SIG-M5 treated with dmso at 0.1 percent for 504 hours (cell line): ENCODE data around the gene NRP1.
A peak's percentile ranks its signal among the peaks of the same experiment; 100 is the strongest.
"Not testable (repeated sequence)": the region's sequence is repeated elsewhere in the genome, so short reads cannot be mapped to it uniquely, and the experiment has no call there.

Experiments used
- DNase-seq: peaks from one replicate; lab custom pipeline; 2025; ENCODE audit not compliant: unreplicated experiment; lab: John Stamatoyannopoulos, UW

NRP1 gene

GRCh38 chr10:33154590-33154989, 179.9 kb downstream of the NRP1 start:
- DNase-seq, result no peak

- no peak for DNase-seq
Observed at GRCh38 chr10:33153968-33154327, 180.5 kb downstream of the NRP1 start.

GRCh38 chr10:33153251-33153967, 181.1 kb downstream of the NRP1 start:
- DNase-seq, result no peak

- DNase-seq, result no peak
Observed at GRCh38 chr10:33152750-33153149, 181.7 kb downstream of the NRP1 start.

- DNase-seq, result no peak
Observed at GRCh38 chr10:33152146-33152545, 182.3 kb downstream of the NRP1 start.

GRCh38 chr10:33151344-33151864, 183.1 kb downstream of the NRP1 start:
- no peak for DNase-seq

- peak; percentile 27 for DNase-seq
Observed at GRCh38 chr10:33150889-33151288, 183.6 kb downstream of the NRP1 start.

- no peak for DNase-seq
Observed at GRCh38 chr10:33150146-33150545, 184.3 kb downstream of the NRP1 start.

- DNase-seq, result no peak
Observed at GRCh38 chr10:33147013-33147310, 187.5 kb downstream of the NRP1 start.

- no peak for DNase-seq
Observed at GRCh38 chr10:33146189-33147012, 188.1 kb downstream of the NRP1 start.

- no peak for DNase-seq
Observed at GRCh38 chr10:33145451-33146188, 188.8 kb downstream of the NRP1 start.

- peak; percentile 1 for DNase-seq
Observed at GRCh38 chr10:33143160-33143728, 191.2 kb downstream of the NRP1 start.

GRCh38 chr10:33142295-33142694, 192.2 kb downstream of the NRP1 start:
- no peak for DNase-seq

- DNase-seq, result no peak
Observed at GRCh38 chr10:33141251-33141650, 193.2 kb downstream of the NRP1 start.

GRCh38 chr10:33139181-33139646, 195.3 kb downstream of the NRP1 start:
- DNase-seq, result no peak

- DNase-seq, result not testable (repeated sequence)
Observed at GRCh38 chr10:33138686-33139085, 195.8 kb downstream of the NRP1 start.

- DNase-seq, result no peak
Observed at GRCh38 chr10:33137356-33138005, 197.0 kb downstream of the NRP1 start.

- DNase-seq, result no peak
Observed at GRCh38 chr10:33136781-33137180, 197.7 kb downstream of the NRP1 start.

- no peak for DNase-seq
Observed at GRCh38 chr10:33136271-33136670, 198.2 kb downstream of the NRP1 start.

GRCh38 chr10:33134011-33134751, 200.3 kb downstream of the NRP1 start:
- DNase-seq, result peak; percentile 10
